IMR-90 (cell line): ENCODE measurements around the gene KRT34. TPM values are rescaled to one million over a fixed set of nuclear protein-coding genes. Genes with fewer than 3 reads are reported as not detected.

Experiments
- polyA plus RNA-seq, 3 experiments: library from polyadenylated mRNA; depleted of rRNA; stranded (reverse); fragments of >200 nt; gene quantifications; 2 replicates each; pipeline ENCODE4 v1.2.3, GENCODE V29; 2012; ENCODE audit warnings: low replicate concordance in 1 of 3
- total RNA-seq: library from RNA; depleted of rRNA; stranded (reverse); fragments of >200 nt; gene quantifications from 2 replicates; pipeline ENCODE4 v1.2.3, GENCODE V29; 2012; rRNA removed

KRT34 gene
- total and polyA plus RNA-seq, 2 of the 4 experiments (the other 2 are of a cell fraction), result 3.4 to 3.6 TPM

Other genes starting within 250 kb of the KRT34 start
Only the 30 nearest of the 32 such genes appear.
- gene KRTAP4-5, start 232.5 kb downstream of the KRT34 start, total RNA-seq, result not detected in 2 replicates
- gene KRTAP4-5, start 232.5 kb downstream of the KRT34 start, polyA plus RNA-seq (2012; rRNA removed), result not detected in 2 replicates
- gene KRTAP4-4, start 221.6 kb downstream of the KRT34 start, total RNA-seq, result not detected in 2 replicates
- gene KRTAP4-4, start 221.6 kb downstream of the KRT34 start, polyA plus RNA-seq (2012; rRNA removed), result not detected in 2 replicates
- gene KRTAP4-3, start 214.1 kb downstream of the KRT34 start, total RNA-seq, result not detected in 2 replicates
- not detected in 2 replicates for gene KRTAP4-3, start 214.1 kb downstream of the KRT34 start, polyA plus RNA-seq (2012; rRNA removed)
- gene KRTAP4-2, start 204.1 kb downstream of the KRT34 start, total RNA-seq, result not detected in 2 replicates
- not detected in 2 replicates for gene KRTAP4-2, start 204.1 kb downstream of the KRT34 start, polyA plus RNA-seq (2012; rRNA removed)
- not detected in 2 replicates for gene KRTAP4-1, start 197.4 kb downstream of the KRT34 start, total RNA-seq
- not detected in 2 replicates for gene KRTAP4-1, start 197.4 kb downstream of the KRT34 start, polyA plus RNA-seq (2012; rRNA removed)
- gene KRTAP9-1, start 192.4 kb downstream of the KRT34 start, total RNA-seq, result not detected in 2 replicates
- gene KRTAP9-1, start 192.4 kb downstream of the KRT34 start, polyA plus RNA-seq (2012; rRNA removed), result not detected in 2 replicates
- gene KRTAP9-2, start 155.7 kb downstream of the KRT34 start, total RNA-seq, result not detected in 2 replicates
- not detected in 2 replicates for gene KRTAP9-2, start 155.7 kb downstream of the KRT34 start, polyA plus RNA-seq (2012; rRNA removed)
- gene KRTAP9-3, start 149.9 kb downstream of the KRT34 start, total RNA-seq, result not detected in 2 replicates
- gene KRTAP9-3, start 149.9 kb downstream of the KRT34 start, polyA plus RNA-seq (2012; rRNA removed), result not detected in 2 replicates
- not detected in 2 replicates for gene KRTAP9-8, start 144.3 kb downstream of the KRT34 start, total RNA-seq
- gene KRTAP9-8, start 144.3 kb downstream of the KRT34 start, polyA plus RNA-seq (2012; rRNA removed), result not detected in 2 replicates
- not detected in 2 replicates for gene KRTAP9-4, start 132.6 kb downstream of the KRT34 start, total RNA-seq
- gene KRTAP9-4, start 132.6 kb downstream of the KRT34 start, polyA plus RNA-seq (2012; rRNA removed), result not detected in 2 replicates
- gene KRTAP9-9, start 126.9 kb downstream of the KRT34 start, total RNA-seq, result not detected in 2 replicates
- not detected in 2 replicates for gene KRTAP9-9, start 126.9 kb downstream of the KRT34 start, polyA plus RNA-seq (2012; rRNA removed)
- not detected in 2 replicates for gene KRTAP9-6, start 116.9 kb downstream of the KRT34 start, total RNA-seq
- not detected in 2 replicates for gene KRTAP9-6, start 116.9 kb downstream of the KRT34 start, polyA plus RNA-seq (2012; rRNA removed)
- not detected in 2 replicates for gene KRTAP9-7, start 106.6 kb downstream of the KRT34 start, total RNA-seq
- not detected in 2 replicates for gene KRTAP9-7, start 106.6 kb downstream of the KRT34 start, polyA plus RNA-seq (2012; rRNA removed)
- gene KRTAP29-1, start 79.5 kb downstream of the KRT34 start, total RNA-seq, result not detected in 2 replicates
- not detected in 2 replicates for gene KRTAP29-1, start 79.5 kb downstream of the KRT34 start, polyA plus RNA-seq (2012; rRNA removed)
- not detected in 2 replicates for gene KRTAP16-1, start 73.0 kb downstream of the KRT34 start, total RNA-seq
- gene KRTAP16-1, start 73.0 kb downstream of the KRT34 start, polyA plus RNA-seq (2012; rRNA removed), result not detected in 2 replicates
- gene KRTAP17-1, start 66.6 kb downstream of the KRT34 start, total RNA-seq, result not detected in 2 replicates
- not detected in 2 replicates for gene KRTAP17-1, start 66.6 kb downstream of the KRT34 start, polyA plus RNA-seq (2012; rRNA removed)
- not detected in 2 replicates for gene KRT33A, start 31.5 kb downstream of the KRT34 start, total RNA-seq
- gene KRT33A, start 31.5 kb downstream of the KRT34 start, polyA plus RNA-seq (2012; rRNA removed), result not detected in 2 replicates
- 0.18 and 0.28 TPM in 2 replicates for gene KRT33B, start 12.5 kb downstream of the KRT34 start, total RNA-seq
- gene KRT33B, start 12.5 kb downstream of the KRT34 start, polyA plus RNA-seq (2012; rRNA removed), result 0.14 and 0.22 TPM in 2 replicates
- not detected in 2 replicates for gene KRT31, start 15.3 kb upstream of the KRT34 start, total RNA-seq
- 0.05 TPM in 1 of 2 replicates, not detected in the other for gene KRT31, start 15.3 kb upstream of the KRT34 start, polyA plus RNA-seq (2012; rRNA removed)
- gene KRT37, start 42.3 kb upstream of the KRT34 start, total RNA-seq, result not detected in 2 replicates
- not detected in 2 replicates for gene KRT37, start 42.3 kb upstream of the KRT34 start, polyA plus RNA-seq (2012; rRNA removed)
- gene KRT38, start 58.7 kb upstream of the KRT34 start, total RNA-seq, result not detected in 2 replicates
- 0.04 and 0.09 TPM in 2 replicates for gene KRT38, start 58.7 kb upstream of the KRT34 start, polyA plus RNA-seq (2012; rRNA removed)
- not detected in 2 replicates for gene KRT32, start 85.1 kb upstream of the KRT34 start, total RNA-seq
- 0.06 and 0.09 TPM in 2 replicates for gene KRT32, start 85.1 kb upstream of the KRT34 start, polyA plus RNA-seq (2012; rRNA removed)
- gene KRT35, start 98.8 kb upstream of the KRT34 start, total RNA-seq, result not detected in 2 replicates
- not detected in 2 replicates for gene KRT35, start 98.8 kb upstream of the KRT34 start, polyA plus RNA-seq (2012; rRNA removed)
- gene KRT36, start 107.6 kb upstream of the KRT34 start, total RNA-seq, result not detected in 2 replicates
- gene KRT36, start 107.6 kb upstream of the KRT34 start, polyA plus RNA-seq (2012; rRNA removed), result not detected in 2 replicates
- 0.18 and 0.28 TPM in 2 replicates for gene KRT13, start 123.3 kb upstream of the KRT34 start, total RNA-seq
- 0.56 and 0.60 TPM in 2 replicates for gene KRT13, start 123.3 kb upstream of the KRT34 start, polyA plus RNA-seq (2012; rRNA removed)
- 2.9 and 3.6 TPM in 2 replicates for gene KRT15, start 136.6 kb upstream of the KRT34 start, total RNA-seq
- gene KRT15, start 136.6 kb upstream of the KRT34 start, polyA plus RNA-seq (2012; rRNA removed), result 5.3 and 7.6 TPM in 2 replicates
- 14.7 and 18.1 TPM in 2 replicates for gene KRT19, start 146.0 kb upstream of the KRT34 start, total RNA-seq
- 12.0 and 12.5 TPM in 2 replicates for gene KRT19, start 146.0 kb upstream of the KRT34 start, polyA plus RNA-seq (2012; rRNA removed)
- gene KRT9, start 189.8 kb upstream of the KRT34 start, total RNA-seq, result not detected in 2 replicates
- not detected in 2 replicates for gene KRT9, start 189.8 kb upstream of the KRT34 start, polyA plus RNA-seq (2012; rRNA removed)
- gene KRT14, start 204.6 kb upstream of the KRT34 start, total RNA-seq, result not detected in 2 replicates
- gene KRT14, start 204.6 kb upstream of the KRT34 start, polyA plus RNA-seq (2012; rRNA removed), result not detected in 2 replicates
- not detected in 2 replicates for gene KRT16, start 230.5 kb upstream of the KRT34 start, total RNA-seq
- gene KRT16, start 230.5 kb upstream of the KRT34 start, polyA plus RNA-seq (2012; rRNA removed), result not detected in 2 replicates